Karpas-422 (cell line): ENCODE data around the gene VTN. TPM values are rescaled to one million over a fixed set of nuclear protein-coding genes. Genes with fewer than 3 reads are reported as not detected.

Source experiments
- DNase-seq: peaks from one replicate; pipeline ENCODE4 v3.0.0-alpha.2; 2015
- H2AFZ ChIP-seq: fragments of 200-600 bp; sonication (generic); 2 replicates; pipeline ENCODE4 v1.6.1; 2014; ENCODE audit warnings: antibody characterized with exemption, low read length, mixed read lengths
- H3K27ac ChIP-seq: fragments of 200-600 bp; sonication (generic); 2 replicates; pipeline ENCODE4 v1.5.1; 2014; ENCODE audit warnings: mild to moderate bottlenecking, low read length, moderate library complexity
- H3K27me3 ChIP-seq: fragments of 200-600 bp; sonication (generic); 2 replicates; pipeline ENCODE4 v1.6.1; 2014; ENCODE audit warnings: low read length, mixed read lengths
- H3K36me3 ChIP-seq: fragments of 200-600 bp; sonication (generic); 2 replicates; pipeline ENCODE4 v1.6.1; 2014; ENCODE audit warnings: low read length, mixed read lengths; ENCODE audit not compliant: insufficient read depth
- H3K4me1 ChIP-seq: fragments of 200-600 bp; sonication (generic); 2 replicates; pipeline ENCODE4 v1.6.1; 2014; ENCODE audit warnings: mild to moderate bottlenecking, low read length, mixed read lengths
- H3K4me2 ChIP-seq: fragments of 200-600 bp; sonication (generic); 2 replicates; pipeline ENCODE4 v1.6.1; 2014; ENCODE audit warnings: low read length, low read depth, mild to moderate bottlenecking; ENCODE audit not compliant: poor library complexity, severe bottlenecking
- H3K4me3 ChIP-seq: fragments of 200-600 bp; sonication (generic); 2 replicates; pipeline ENCODE4 v1.5.1; 2014; ENCODE audit warnings: mild to moderate bottlenecking, antibody characterized with exemption, low read length, mixed read lengths
- H3K79me2 ChIP-seq: fragments of 200-600 bp; sonication (generic); 2 replicates; pipeline ENCODE4 v1.6.1; 2014; ENCODE audit warnings: mild to moderate bottlenecking, low read length, mixed read lengths
- H3K9ac ChIP-seq: fragments of 200-600 bp; sonication (generic); 2 replicates; pipeline ENCODE4 v1.6.0; 2014; ENCODE audit warnings: low read length
- H3K9me2 ChIP-seq: fragments of 200-600 bp; sonication (generic), shearing (Covaris generic); replicated peaks from 2 replicates; pipeline ENCODE4 v1.6.0; 2014; ENCODE audit warnings: mild to moderate bottlenecking, low read length, moderate library complexity; ENCODE audit not compliant: insufficient read depth
- H3K9me3 ChIP-seq: fragments of 300-700, 200-600 bp; sonication (generic); 2 replicates; pipeline ENCODE4 v1.6.1; 2014; ENCODE audit warnings: low read length, mixed read lengths
- H4K20me1 ChIP-seq: fragments of 200-600 bp; sonication (generic); 2 replicates; pipeline ENCODE4 v1.6.1; 2014; ENCODE audit warnings: mild to moderate bottlenecking, antibody characterized with exemption, low read length, low read depth; ENCODE audit not compliant: insufficient read depth
- total RNA-seq: library from RNA; depleted of rRNA; stranded (reverse); fragments of >200 nt; shearing (Covaris generic); gene quantifications from 2 replicates; pipeline ENCODE4 v1.2.3, GENCODE V29; 2014; ENCODE audit warnings: low replicate concordance

Gene VTN
- total RNA-seq, 1 experiment from 2014 or later = 4.2 TPM

- Histone ChIP-seq H3K27me3 (no peaks in the 10 kb centered on the region), H3K4me1 (no peaks in the 10 kb centered on the region), H3K9ac (no peak overlapping the region), H3K9me2 (no peaks in the 10 kb centered on the region), H3K79me2 (no peaks in the 10 kb centered on the region), H2AFZ (no peak overlapping the region), H3K36me3 (peaks cover 33% of the 10 kb centered on the region), H3K4me3 (no peak overlapping the region), H4K20me1 (0 out of 2 replicates have a peak, but pooled peaks cover 7% of the 10 kb centered on the region), H3K4me2 (no peak overlapping the region), H3K9me3 (no peaks in the 10 kb centered on the region), H3K27ac (no peak overlapping the region)
- no peak for DNase-seq
Observed at GRCh38 chr17:28391401-28391800, 21.3 kb upstream of the VTN start.

DNA sequence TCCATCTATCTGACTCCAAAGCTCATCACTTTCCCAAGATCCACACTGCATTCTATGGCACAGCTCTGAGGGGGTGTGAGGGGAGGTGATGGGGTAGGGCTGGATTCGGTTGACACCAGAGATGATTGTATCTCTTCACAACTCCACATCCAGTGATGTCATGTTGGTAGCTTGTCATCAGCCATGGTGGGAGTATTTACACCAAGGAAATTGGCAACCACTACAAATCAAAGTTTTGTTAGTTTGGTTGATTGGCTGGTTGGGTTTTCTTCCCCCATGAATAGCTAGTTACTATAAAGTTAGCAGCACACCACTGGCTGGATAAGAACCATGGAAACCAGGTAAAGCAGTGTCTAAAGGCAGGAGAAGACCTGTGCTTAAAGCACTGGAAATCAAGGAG, 20.9 kb upstream of the VTN start:
- Histone ChIP-seq H3K27ac (no peak overlapping the region), H3K9me2 (no peaks in the 10 kb centered on the region), H3K4me3 (no peak overlapping the region), H3K27me3 (no peaks in the 10 kb centered on the region), H2AFZ (no peak overlapping the region), H3K9ac (no peak overlapping the region), H3K4me2 (no peak overlapping the region), H3K79me2 (no peaks in the 10 kb centered on the region), H4K20me1 (0 out of 2 replicates have a peak, but pooled peaks cover 7% of the 10 kb centered on the region), H3K9me3 (no peaks in the 10 kb centered on the region), H3K36me3 (peaks cover 30% of the 10 kb centered on the region; the same call in 1 of the 2 replicates), H3K4me1 (no peaks in the 10 kb centered on the region)
- no peak for DNase-seq

DNA sequence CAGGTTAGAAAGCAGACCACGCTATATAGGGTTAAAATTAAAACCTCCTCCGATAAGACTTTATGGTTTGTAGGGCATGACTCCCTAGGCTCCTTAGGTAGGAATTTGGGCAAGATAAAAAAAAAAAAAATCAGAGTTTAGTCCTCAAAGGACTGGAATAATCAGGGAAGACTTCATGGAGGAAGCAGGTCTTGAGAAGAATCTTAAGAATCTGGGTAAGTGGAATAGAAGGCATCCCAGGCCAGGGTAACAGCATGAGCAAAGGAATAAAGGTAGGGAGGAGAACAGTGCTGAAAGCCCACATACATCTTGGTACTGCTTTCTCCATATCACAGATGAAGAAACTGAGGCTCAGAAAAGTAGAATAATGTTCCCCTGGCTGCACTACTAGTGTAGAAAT, 20.5 kb upstream of the VTN start:
- H3K79me2 ChIP-seq = no peaks in the 10 kb centered on the region
- no peaks in the 10 kb centered on the region for H3K27me3 ChIP-seq
- H3K27ac ChIP-seq = no peak overlapping the region
- H4K20me1 ChIP-seq = 0 out of 2 replicates have a peak, but pooled peaks cover 4% of the 10 kb centered on the region
- H3K4me3 ChIP-seq = no peak overlapping the region
- no peak overlapping the region for H3K4me2 ChIP-seq
- no peaks in the 10 kb centered on the region for H3K9me3 ChIP-seq
- no peak overlapping the region for H2AFZ ChIP-seq
- no peak overlapping the region for H3K9ac ChIP-seq
- H3K9me2 ChIP-seq = no peaks in the 10 kb centered on the region
- no peak for DNase-seq
- peaks cover 26% of the 10 kb centered on the region; the same call in 1 of the 2 replicates for H3K36me3 ChIP-seq
- no peaks in the 10 kb centered on the region for H3K4me1 ChIP-seq

DNA sequence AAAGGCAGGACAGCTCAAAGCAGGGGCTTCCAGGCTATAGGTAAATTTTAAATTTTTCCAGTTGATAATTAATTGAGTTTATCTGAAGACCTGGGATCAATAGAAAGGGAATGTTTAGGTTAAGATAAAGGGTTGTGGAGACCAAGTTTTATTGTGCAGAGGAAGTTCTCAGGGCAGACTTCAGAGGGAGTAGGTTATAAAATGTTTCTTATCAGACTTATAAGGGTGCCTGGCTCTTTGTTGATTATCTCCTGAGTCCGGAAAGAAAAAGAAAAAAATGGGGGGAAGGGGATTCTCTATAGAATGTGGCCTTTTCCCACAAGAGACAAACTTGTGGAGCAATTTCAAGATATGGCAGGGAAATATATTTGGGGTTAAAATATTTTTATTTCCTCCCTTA, 20.0 kb upstream of the VTN start:
- Histone ChIP-seq H4K20me1 (0 out of 2 replicates have a peak, but pooled peaks cover 4% of the 10 kb centered on the region), H3K36me3 (peaks cover 25% of the 10 kb centered on the region; the same call in 1 of the 2 replicates), H3K9me3 (no peaks in the 10 kb centered on the region), H3K4me1 (no peaks in the 10 kb centered on the region), H3K4me3 (no peak overlapping the region), H2AFZ (no peak overlapping the region), H3K9me2 (no peaks in the 10 kb centered on the region), H3K4me2 (no peak overlapping the region), H3K79me2 (no peaks in the 10 kb centered on the region), H3K27me3 (no peaks in the 10 kb centered on the region), H3K9ac (no peak overlapping the region), H3K27ac (no peak overlapping the region)
- DNase-seq = no peak

DNA sequence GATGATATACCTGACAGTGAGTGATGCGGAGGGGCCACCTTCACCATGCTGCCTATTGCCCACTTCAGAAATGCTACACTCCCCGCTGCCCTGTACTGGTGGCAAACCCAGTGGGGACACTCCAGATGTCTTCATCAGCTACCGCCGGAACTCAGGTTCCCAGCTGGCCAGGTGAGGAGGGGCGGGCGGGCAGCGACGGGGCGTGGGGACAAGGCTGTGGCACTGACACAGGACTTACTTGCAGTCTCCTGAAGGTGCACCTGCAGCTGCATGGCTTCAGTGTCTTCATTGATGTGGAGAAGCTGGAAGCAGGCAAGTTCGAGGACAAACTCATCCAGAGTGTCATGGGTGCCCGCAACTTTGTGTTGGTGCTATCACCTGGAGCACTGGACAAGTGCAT, 18.0 kb upstream of the VTN start:
- no peaks in the 10 kb centered on the region for H3K9me2 ChIP-seq
- H3K36me3 ChIP-seq = peaks cover 17% of the 10 kb centered on the region; the same call in 1 of the 2 replicates
- H3K9ac ChIP-seq = no peak overlapping the region
- no peak for DNase-seq
- no peaks in the 10 kb centered on the region for H3K9me3 ChIP-seq
- H3K4me2 ChIP-seq = no peak overlapping the region
- no peaks in the 10 kb centered on the region for H3K27me3 ChIP-seq
- H3K27ac ChIP-seq = no peak overlapping the region
- H3K79me2 ChIP-seq = no peaks in the 10 kb centered on the region
- H4K20me1 ChIP-seq = 0 out of 2 replicates have a peak, but pooled peaks cover 4% of the 10 kb centered on the region
- H2AFZ ChIP-seq = no peak overlapping the region
- H3K4me1 ChIP-seq = no peaks in the 10 kb centered on the region
- no peak overlapping the region for H3K4me3 ChIP-seq

- no peaks in the 10 kb centered on the region for H3K9me2 ChIP-seq
- H3K9me3 ChIP-seq = no peaks in the 10 kb centered on the region
- H3K36me3 ChIP-seq = peaks cover 13% of the 10 kb centered on the region; the same call in 1 of the 2 replicates
- H3K27ac ChIP-seq = no peak overlapping the region
- 0 out of 2 replicates have a peak, but pooled peaks cover 8% of the 10 kb centered on the region for H4K20me1 ChIP-seq
- H3K27me3 ChIP-seq = no peaks in the 10 kb centered on the region
- DNase-seq = no peak
- no peak overlapping the region for H2AFZ ChIP-seq
- H3K79me2 ChIP-seq = peaks cover 3% of the 10 kb centered on the region; the same call in 1 of the 2 replicates
- H3K9ac ChIP-seq = no peak overlapping the region
- H3K4me3 ChIP-seq = no peak overlapping the region
- H3K4me1 ChIP-seq = no peaks in the 10 kb centered on the region
- H3K4me2 ChIP-seq = no peak overlapping the region
Observed at GRCh38 chr17:28386391-28386790, 16.3 kb upstream of the VTN start.

DNA sequence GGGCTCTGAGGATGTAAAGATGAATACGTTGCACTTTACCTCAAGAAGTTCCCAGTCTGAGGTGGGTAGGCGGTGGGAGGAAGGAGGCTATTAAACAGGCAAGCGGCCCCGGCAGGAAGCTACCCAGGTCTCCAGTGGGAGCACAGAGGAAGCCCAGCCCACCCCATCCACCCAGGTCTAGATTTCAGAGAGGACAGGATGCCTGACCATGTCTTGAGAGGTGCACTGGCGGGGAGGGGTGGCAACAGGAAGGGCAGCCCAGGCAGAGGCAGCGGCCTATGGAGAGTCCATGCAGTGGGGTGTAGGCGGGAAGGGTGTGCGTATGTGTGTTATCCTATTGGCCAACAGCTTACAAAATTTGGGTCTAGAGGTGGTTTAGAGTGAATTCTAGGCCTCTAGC, 15.3 kb upstream of the VTN start:
- Histone ChIP-seq H3K36me3 (peaks cover 7% of the 10 kb centered on the region; the same call in 1 of the 2 replicates), H3K27me3 (no peaks in the 10 kb centered on the region), H3K4me2 (no peak overlapping the region), H4K20me1 (0 out of 2 replicates have a peak, but pooled peaks cover 8% of the 10 kb centered on the region), H3K9me3 (no peaks in the 10 kb centered on the region), H3K27ac (no peak overlapping the region), H2AFZ (no peak overlapping the region), H3K9ac (no peak overlapping the region), H3K4me3 (no peak overlapping the region), H3K4me1 (no peaks in the 10 kb centered on the region), H3K79me2 (peaks cover 10% of the 10 kb centered on the region), H3K9me2 (no peaks in the 10 kb centered on the region)
- no peak for DNase-seq

- Histone ChIP-seq H3K9ac (no peak overlapping the region), H3K79me2 (peaks cover 14% of the 10 kb centered on the region), H3K9me3 (no peaks in the 10 kb centered on the region), H4K20me1 (0 out of 2 replicates have a peak, but pooled peaks cover 8% of the 10 kb centered on the region), H3K4me2 (no peak overlapping the region), H2AFZ (no peak overlapping the region), H3K4me3 (no peak overlapping the region), H3K4me1 (no peaks in the 10 kb centered on the region), H3K36me3 (peaks cover 10% of the 10 kb centered on the region; the same call in 1 of the 2 replicates), H3K27ac (no peak overlapping the region), H3K27me3 (no peaks in the 10 kb centered on the region), H3K9me2 (no peaks in the 10 kb centered on the region)
- no peak for DNase-seq
Observed at GRCh38 chr17:28385037-28385400, 14.9 kb upstream of the VTN start.
